Neural cell (in vitro differentiated cells): ENCODE results near the gene DRICH1.

Experiments
- CTCF ChIP-seq: fragments of 450-650 bp; IDR thresholded peaks from 2 replicates; pipeline ENCODE4 v1.5.1; 2014; ENCODE audit warnings: antibody characterized with exemption, mild to moderate bottlenecking, moderate library complexity; ENCODE audit not compliant: poor library complexity, severe bottlenecking
- EP300 ChIP-seq: fragments of 450-650 bp; conservative IDR thresholded peaks from 2 replicates; pipeline ENCODE4 v1.6.1; 2014; ENCODE audit warnings: antibody characterized with exemption, mild to moderate bottlenecking, moderate library complexity; ENCODE audit not compliant: poor library complexity, severe bottlenecking
- EZH2 ChIP-seq: fragments of 200-600, 300-800 bp; shearing (Covaris generic), sonication (generic); IDR thresholded peaks from 2 replicates; pipeline ENCODE4 v1.6.1; 2014; ENCODE audit warnings: antibody characterized with exemption, low read length, borderline replicate concordance, mild to moderate bottlenecking; ENCODE audit not compliant: insufficient read depth, poor library complexity, severe bottlenecking
- POLR2AphosphoS5 ChIP-seq: IDR thresholded peaks from 2 replicates; pipeline ENCODE4 v1.6.1; 2012
- RAD21 ChIP-seq: fragments of 450-650 bp; conservative IDR thresholded peaks from 2 replicates; pipeline ENCODE4 v1.6.1; 2014; ENCODE audit warnings: antibody characterized with exemption, mild to moderate bottlenecking, moderate library complexity
- REST ChIP-seq: IDR thresholded peaks from 2 replicates; pipeline ENCODE4 v1.6.1; 2012; ENCODE audit warnings: borderline replicate concordance
- SMC3 ChIP-seq: fragments of 450-650 bp; conservative IDR thresholded peaks from 2 replicates; pipeline ENCODE4 v1.6.1; 2014; ENCODE audit warnings: antibody characterized with exemption, mild to moderate bottlenecking, moderate library complexity; ENCODE audit not compliant: poor library complexity
- TAF1 ChIP-seq: IDR thresholded peaks from 2 replicates; pipeline ENCODE4 v1.6.1; 2012; ENCODE audit warnings: low read depth

- TF ChIP-seq CTCF (no peak), EZH2 (no peak), POLR2AphosphoS5 (no peak), RAD21 (no peak), EP300 (no peak), SMC3 (no peak), TAF1 (no peak), REST (no peak)
Measured at GRCh38 chr22:23574371-23574811, 57.7 kb downstream of the DRICH1 start.
